Endothelial cell of umbilical vein (primary cell): ENCODE results near the gene SLC22A23.

ENCODE experiments used
- CTCF ChIP-seq, 2 donors: IDR thresholded peaks; 1 replicate in 1 of 2; 2 replicates in 1 of 2; pipeline ENCODE4 v1.5.1; 2011; ENCODE audit warnings: low read length in 2 of 2, mild to moderate bottlenecking in 2 of 2, moderate library complexity in 2 of 2, control low read depth in 1 of 2, inconsistent platforms in 1 of 2, low read depth in 1 of 2; ENCODE audit not compliant: insufficient read depth in 1 of 2; ENCODE audit errors: extremely low read depth in 1 of 2
- GATA2 ChIP-seq: IDR thresholded peaks from 2 replicates; pipeline ENCODE4 v1.7.0; 2011; ENCODE audit warnings: low read depth, mild to moderate bottlenecking, moderate library complexity, mixed read lengths, low read length; ENCODE audit not compliant: insufficient read length, insufficient read depth

GRCh38 chr6:3440911-3441310, 15.9 kb downstream of the SLC22A23 start:
- TF ChIP-seq CTCF (IDR thresholded peaks at IDR 0.05; ENCODE audit: extremely low read depth in 1 of 2, insufficient read depth in 1 of 2, low read depth in 1 of 2, low read length in 2 of 2) (no peak), GATA2 (no peak)
